Mesothelial cell of epicardium (in vitro differentiated cells): ENCODE results near the gene HSP90B1. TPM values are rescaled to one million over a fixed set of nuclear protein-coding genes. Genes with fewer than 3 reads are reported as not detected.

ENCODE experiments used
- DNase-seq, 2 experiments: peaks; one replicate each; pipeline ENCODE4 v3.0.0; 2021; ENCODE audit warnings: low spot score in 2 of 2; ENCODE audit not compliant: unreplicated experiment in 2 of 2
- H3K27ac Mint-ChIP-seq: 2 replicates; pipeline ENCODE4 v1.8.0; 2021; ENCODE audit warnings: mixed read lengths
- H3K27me3 Mint-ChIP-seq: 2 replicates; pipeline ENCODE4 v1.8.0; 2021; ENCODE audit warnings: low read depth, mixed read lengths
- H3K36me3 Mint-ChIP-seq: 2 replicates; pipeline ENCODE4 v1.8.0; 2021; ENCODE audit warnings: mixed read lengths
- H3K4me1 Mint-ChIP-seq: 2 replicates; pipeline ENCODE4 v1.8.0; 2021; ENCODE audit warnings: mixed read lengths
- H3K4me3 Mint-ChIP-seq: 2 replicates; pipeline ENCODE4 v1.8.0; 2021; ENCODE audit warnings: mild to moderate bottlenecking, moderate library complexity, mixed read lengths
- H3K9me3 Mint-ChIP-seq: 2 replicates; pipeline ENCODE4 v1.8.0; 2021; ENCODE audit warnings: mixed read lengths
- CTCF ChIP-seq: fragments of 200-600 bp; sonication (generic); IDR thresholded peaks from one replicate; pipeline ENCODE4 v1.5.0; 2021; ENCODE audit warnings: antibody characterized with exemption; ENCODE audit not compliant: unreplicated experiment
- total RNA-seq: library from RNA; stranded (reverse); gene quantifications from 3 replicates; pipeline ENCODE4 v1.2.1, GENCODE V29; 2021

HSP90B1 gene
- total RNA-seq = 765 to 795 TPM (median 788 TPM) in 3 replicates

- Mint-ChIP-seq H3K4me1 (peaks cover 43% of the 10 kb centered on the region), H3K27ac (peak within 1 kb of the TSS; percentile 100), H3K4me3 (peak within 1 kb of the TSS; percentile 80), H3K36me3 (peaks cover 12% of the 10 kb centered on the region), H3K9me3 (no peaks in the 10 kb centered on the region), H3K27me3 (peaks cover 3% of the 10 kb centered on the region)
- TF ChIP-seq CTCF = no peak
- peak; percentile 97 to 99 for DNase-seq
These were observed at the start of gene HSP90B1 for GRCh38 chr12:103930034-103930786. HSP90B1 (plus strand) TSS chr12:103930410; CDS start chr12:103930516, 106 bp downstream.

GRCh38 chr12:103881261-103881660, 48.9 kb upstream of the HSP90B1 start:
- peaks cover 7% of the 10 kb centered on the region for H3K27me3 Mint-ChIP-seq
- DNase-seq = no peak
- peaks cover 5% of the 10 kb centered on the region for H3K9me3 Mint-ChIP-seq
- TF ChIP-seq CTCF = no peak
- H3K36me3 Mint-ChIP-seq = no peaks in the 10 kb centered on the region
- peaks cover 13% of the 10 kb centered on the region for H3K4me1 Mint-ChIP-seq
- H3K4me3 Mint-ChIP-seq = no peak overlapping the region
- no peak overlapping the region for H3K27ac Mint-ChIP-seq

- H3K27ac Mint-ChIP-seq = no peak overlapping the region
- H3K4me3 Mint-ChIP-seq = no peak overlapping the region
- peaks cover 12% of the 10 kb centered on the region for H3K4me1 Mint-ChIP-seq
- no peaks in the 10 kb centered on the region for H3K9me3 Mint-ChIP-seq
- no peaks in the 10 kb centered on the region for H3K36me3 Mint-ChIP-seq
- DNase-seq = no peak
- TF ChIP-seq CTCF = no peak
- peaks cover 7% of the 10 kb centered on the region for H3K27me3 Mint-ChIP-seq
These were observed 47.2 kb upstream of the HSP90B1 start for GRCh38 chr12:103882861-103883596.

GRCh38 chr12:103883908-103884307, 46.3 kb upstream of the HSP90B1 start:
- H3K4me1 Mint-ChIP-seq = peaks cover 9% of the 10 kb centered on the region
- H3K27ac Mint-ChIP-seq = no peak overlapping the region
- no peak for DNase-seq
- no peaks in the 10 kb centered on the region for H3K36me3 Mint-ChIP-seq
- TF ChIP-seq CTCF = no peak
- H3K4me3 Mint-ChIP-seq = no peak overlapping the region
- H3K9me3 Mint-ChIP-seq = no peaks in the 10 kb centered on the region
- H3K27me3 Mint-ChIP-seq = peaks cover 7% of the 10 kb centered on the region

- DNase-seq = no peak
- no peak for TF ChIP-seq CTCF
- Mint-ChIP-seq H3K27me3 (peaks cover 5% of the 10 kb centered on the region), H3K27ac (no peak overlapping the region), H3K9me3 (no peaks in the 10 kb centered on the region), H3K4me1 (peaks cover 9% of the 10 kb centered on the region), H3K36me3 (no peaks in the 10 kb centered on the region), H3K4me3 (no peak overlapping the region)
These were observed 45.9 kb upstream of the HSP90B1 start for GRCh38 chr12:103884316-103884715.
